ENCODE measurements around the gene STK39. TPM values are rescaled to one million over a fixed set of nuclear protein-coding genes. Genes with fewer than 3 reads are reported as not detected.

STK39 gene
- total and polyA plus RNA-seq, 5 experiments from 2014 or later: 4.3 to 18.1 (median 8.3) TPM

DNA sequence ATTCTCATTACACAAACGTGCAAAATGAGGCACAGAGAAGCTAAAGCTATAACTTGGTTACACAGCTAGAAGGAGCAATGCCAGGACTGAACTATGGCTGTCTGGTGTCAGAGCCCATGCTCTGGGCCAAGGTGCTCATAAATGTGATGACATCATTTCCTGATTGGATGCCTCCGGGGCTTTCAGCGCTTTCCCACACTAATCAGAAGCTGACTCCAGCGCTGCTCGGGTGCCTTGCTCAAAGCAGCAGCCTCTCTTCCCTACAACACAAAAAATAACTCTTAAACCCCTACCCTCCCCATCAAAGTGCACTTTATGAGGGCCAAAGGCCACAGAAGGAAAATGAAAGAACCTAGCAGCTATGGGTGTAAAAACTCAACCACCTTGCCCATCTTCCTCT, 90.7 kb downstream of the STK39 start:
- H3K27ac Mint-ChIP-seq: peak overlapping the region in 1 of 10 donors; percentile 35
- H3K4me3 Mint-ChIP-seq: no peak overlapping the region
- ATAC-seq (no peak), DNase-seq (no peak)
- H3K4me1 Mint-ChIP-seq: peaks cover 4 to 16% (median 9%) of the 10 kb centered on the region in 4 donors
- H3K27me3 Mint-ChIP-seq: no peaks in the 10 kb centered on the region
- POLR2A ChIA-PET: no interaction called here
- no peaks in the 10 kb centered on the region for H3K9me3 Mint-ChIP-seq
- peaks cover 0 to 63% (median 21%) of the 10 kb centered on the region in 3 donors for H3K36me3 Mint-ChIP-seq

DNA sequence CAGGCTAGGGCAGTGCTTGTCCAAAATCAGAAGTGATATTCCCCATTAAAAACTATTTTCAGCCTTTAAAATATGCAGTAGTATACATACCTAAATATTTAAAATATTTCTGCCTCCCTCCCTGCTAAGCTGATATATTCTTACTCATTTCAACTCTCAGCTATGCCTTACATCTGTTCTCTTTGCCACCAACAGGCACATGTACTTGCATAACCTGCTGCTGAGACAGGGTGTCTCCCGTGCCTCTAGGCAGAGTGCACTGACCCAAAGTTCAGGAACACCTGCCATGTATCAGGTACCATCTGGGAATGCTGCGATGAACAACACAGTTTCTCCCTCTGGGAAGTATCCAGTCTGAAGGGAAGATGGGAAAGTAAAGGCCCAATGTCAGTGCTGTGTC, 91.7 kb downstream of the STK39 start:
- DNase-seq: no peak
- H3K27ac Mint-ChIP-seq: no peak overlapping the region
- H3K4me1 Mint-ChIP-seq: peaks cover 4 to 16% (median 8%) of the 10 kb centered on the region in 4 donors
- no peak for ATAC-seq
- POLR2A ChIA-PET: no interaction called here
- H3K36me3 Mint-ChIP-seq: peaks cover 0 to 62% (median 25%) of the 10 kb centered on the region in 3 donors
- H3K4me3 Mint-ChIP-seq: no peak overlapping the region
- no peaks in the 10 kb centered on the region for H3K9me3 Mint-ChIP-seq
- no peaks in the 10 kb centered on the region for H3K27me3 Mint-ChIP-seq

DNA sequence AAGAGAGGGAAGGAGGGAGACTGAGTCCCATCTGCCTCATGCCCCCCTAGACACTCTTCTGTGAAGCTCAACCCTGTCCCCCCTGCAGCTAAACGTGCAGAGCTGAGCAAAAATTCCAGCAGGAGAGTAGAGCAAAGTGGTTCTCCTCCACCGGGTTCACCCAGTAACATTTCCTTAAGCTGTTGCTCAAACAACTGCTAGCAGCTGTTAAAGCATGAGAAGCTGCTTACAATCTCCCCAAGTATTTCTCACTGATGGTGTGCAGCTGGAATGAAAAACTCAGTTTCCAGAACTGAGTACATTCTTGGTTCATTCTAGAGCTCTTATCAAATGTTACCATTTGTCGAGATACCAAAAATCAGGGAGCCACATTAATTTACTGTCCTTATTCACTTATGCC, 92.3 kb downstream of the STK39 start:
- Mint-ChIP-seq H3K27me3 (no peaks in the 10 kb centered on the region), H3K4me1 (peaks cover 7 to 16% (median 8%) of the 10 kb centered on the region in 4 donors), H3K4me3 (no peak overlapping the region), H3K9me3 (no peaks in the 10 kb centered on the region), H3K36me3 (peaks cover 0 to 63% (median 26%) of the 10 kb centered on the region in 3 donors), H3K27ac (no peak overlapping the region)
- POLR2A ChIA-PET: no interaction called here
- DNase-seq (no peak), ATAC-seq (no peak)

DNA sequence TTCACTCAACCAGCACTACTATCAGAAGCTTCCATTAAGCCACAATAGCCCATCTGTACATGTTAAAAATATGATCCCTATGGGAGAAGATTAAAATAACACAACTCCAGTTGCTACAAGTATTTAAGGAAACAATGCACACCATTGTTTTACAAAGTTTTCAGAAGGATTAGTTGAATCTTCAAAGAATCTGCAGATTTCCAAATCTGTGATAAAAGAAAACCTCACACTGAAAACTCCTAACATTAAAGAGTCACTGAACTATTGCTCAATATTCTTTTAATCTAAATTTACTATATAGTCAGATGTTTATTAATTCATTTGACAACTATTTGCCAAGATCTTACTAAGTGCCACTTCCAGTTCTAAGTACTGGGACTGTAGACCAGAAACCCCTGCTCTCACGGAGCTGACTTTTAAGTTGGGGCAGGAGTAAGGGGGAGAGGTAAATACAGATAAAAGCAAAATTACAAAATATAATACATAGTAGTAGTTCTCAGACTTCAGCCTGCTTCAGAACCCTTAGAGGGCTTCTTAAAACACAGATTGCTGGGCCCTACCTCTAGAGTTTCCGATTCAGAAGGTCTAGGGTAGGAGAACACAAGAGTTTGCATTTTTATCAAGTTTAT, 94.4 kb downstream of the STK39 start:
- Mint-ChIP-seq H3K9me3 (no peaks in the 10 kb centered on the region), H3K27me3 (no peaks in the 10 kb centered on the region), H3K4me1 (peaks cover 7 to 17% (median 11%) of the 10 kb centered on the region in 4 donors), H3K27ac (no peak overlapping the region), H3K4me3 (no peak overlapping the region), H3K36me3 (peaks cover 0 to 56% (median 27%) of the 10 kb centered on the region in 3 donors)
- POLR2A ChIA-PET: no interaction called here
- DNase-seq (no peak), ATAC-seq (no peak)

DNA sequence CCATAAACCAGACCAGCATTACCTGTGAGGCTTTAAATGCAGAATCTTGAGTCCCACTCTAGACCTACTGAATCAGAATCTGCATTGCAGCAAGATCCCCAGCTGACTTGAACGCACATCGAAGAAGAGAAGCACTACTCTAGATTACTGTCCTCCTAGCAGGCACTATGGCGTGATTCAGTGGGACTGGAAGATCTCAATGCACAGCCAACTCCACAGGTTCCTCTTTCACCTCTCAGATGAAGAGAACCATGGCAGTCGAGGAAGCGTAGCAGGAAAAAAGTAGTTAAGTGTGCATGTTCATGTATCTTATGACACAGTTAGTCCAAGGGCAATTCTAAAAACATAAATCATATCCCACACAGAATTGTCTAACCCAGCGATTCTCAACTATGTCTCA, 97.4 kb downstream of the STK39 start:
- ATAC-seq (no peak), DNase-seq (no peak)
- Mint-ChIP-seq H3K27me3 (no peaks in the 10 kb centered on the region), H3K4me1 (peaks cover 0 to 15% (median 7%) of the 10 kb centered on the region in 4 donors), H3K9me3 (no peaks in the 10 kb centered on the region), H3K36me3 (peaks cover 0 to 43% (median 17%) of the 10 kb centered on the region in 3 donors), H3K4me3 (no peak overlapping the region), H3K27ac (no peak overlapping the region)
- POLR2A ChIA-PET: no interaction called here

DNA sequence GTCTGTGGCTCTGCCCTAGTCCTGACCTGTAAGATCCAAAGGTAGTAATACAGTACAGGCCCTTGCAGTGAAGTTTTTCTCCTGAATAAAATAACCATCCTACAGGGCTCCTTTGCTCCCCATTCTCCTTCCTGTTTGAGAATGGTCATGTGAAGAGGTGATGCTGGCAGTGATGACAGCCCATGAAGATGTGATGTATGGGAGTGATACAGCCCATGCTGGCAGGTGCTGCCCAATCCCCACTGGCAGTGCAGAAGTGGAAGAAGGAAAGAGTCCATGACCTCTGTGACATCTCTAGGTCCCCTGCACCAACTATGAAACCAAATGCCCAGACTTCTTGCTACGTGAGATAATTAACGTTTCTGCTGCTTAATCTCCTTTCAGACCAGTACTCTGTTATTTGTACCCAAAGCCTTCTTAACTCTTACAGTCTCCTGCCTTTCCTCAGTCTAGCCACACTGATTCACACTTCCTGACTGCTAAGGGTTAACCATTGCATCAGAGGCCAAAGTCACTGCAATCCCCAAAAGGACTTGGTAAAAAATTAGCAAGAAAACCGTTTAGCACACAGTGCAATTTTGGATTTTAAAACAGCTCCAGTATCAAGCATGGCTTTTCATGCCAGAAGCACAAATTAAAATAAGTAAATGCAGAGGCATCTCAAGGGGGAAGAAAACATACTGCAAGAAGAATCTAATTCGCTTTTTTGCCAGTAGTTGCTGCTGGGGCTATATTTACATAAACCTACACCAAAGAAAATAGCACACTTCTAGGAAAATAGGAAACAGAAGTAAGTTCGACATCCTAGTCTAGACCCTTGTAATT, 98.0 kb downstream of the STK39 start:
- ATAC-seq (no peak), DNase-seq (no peak)
- H3K36me3 Mint-ChIP-seq: peaks cover 0 to 48% (median 16%) of the 10 kb centered on the region in 3 donors
- H3K4me1 Mint-ChIP-seq: peaks cover 0 to 15% (median 7%) of the 10 kb centered on the region in 4 donors
- H3K27me3 Mint-ChIP-seq: no peaks in the 10 kb centered on the region
- POLR2A ChIA-PET: no interaction called here
- no peak overlapping the region for H3K27ac Mint-ChIP-seq
- no peaks in the 10 kb centered on the region for H3K9me3 Mint-ChIP-seq
- H3K4me3 Mint-ChIP-seq: no peak overlapping the region

DNA sequence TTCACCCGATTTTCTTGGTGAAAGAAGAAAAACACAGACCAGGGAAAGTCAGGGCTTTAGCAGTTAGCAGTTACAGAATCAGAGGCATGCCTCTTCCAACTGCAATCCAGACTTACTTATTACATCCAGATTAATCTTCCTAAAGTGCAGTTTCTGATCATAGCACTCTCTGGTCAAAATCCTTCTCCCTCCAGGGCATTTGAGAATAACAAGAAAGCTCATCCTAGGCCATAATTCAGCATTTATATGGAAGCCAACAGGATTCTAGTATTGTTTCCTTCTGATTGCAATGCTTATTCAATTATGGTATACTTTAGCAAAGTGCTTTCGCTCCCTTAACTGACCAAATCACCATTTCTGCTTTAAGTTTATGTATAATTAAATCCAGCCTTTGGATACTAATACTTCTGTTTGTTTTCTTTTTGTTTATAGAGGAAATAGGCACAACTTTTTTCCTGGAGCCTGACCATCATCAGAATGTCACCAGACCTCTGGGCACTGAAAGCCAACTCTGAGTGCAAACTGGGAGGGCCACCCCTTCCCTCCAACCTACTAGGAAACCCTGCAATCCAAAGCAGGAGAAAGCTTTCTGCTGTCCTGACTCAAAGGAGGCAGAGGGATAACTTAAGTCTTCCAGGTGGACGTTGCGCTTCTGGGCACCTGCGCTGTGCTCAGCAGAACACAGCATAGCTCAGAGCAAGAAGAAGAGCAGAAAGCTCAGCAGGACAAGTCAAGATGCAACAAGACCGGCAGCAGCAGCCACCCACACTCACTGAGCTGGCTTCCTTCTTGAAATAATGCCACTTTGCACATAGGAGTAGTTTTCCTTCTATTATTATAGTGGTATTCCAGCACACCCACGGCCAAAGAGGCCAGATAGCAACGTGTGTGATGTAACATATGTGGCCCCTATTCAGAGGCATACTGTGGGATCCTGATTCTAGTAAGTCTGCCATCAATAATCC, 99.3 kb downstream of the STK39 start:
- Mint-ChIP-seq H3K9me3 (no peaks in the 10 kb centered on the region), H3K27me3 (no peaks in the 10 kb centered on the region), H3K4me1 (peaks cover 0 to 15% (median 5%) of the 10 kb centered on the region in 4 donors), H3K36me3 (peaks cover 0 to 43% (median 16%) of the 10 kb centered on the region in 3 donors), H3K4me3 (no peak overlapping the region), H3K27ac (peak overlapping the region in 1 of 10 donors; percentile 6)
- DNase-seq (no peak), ATAC-seq (no peak)
- POLR2A ChIA-PET: no interaction called here

DNA sequence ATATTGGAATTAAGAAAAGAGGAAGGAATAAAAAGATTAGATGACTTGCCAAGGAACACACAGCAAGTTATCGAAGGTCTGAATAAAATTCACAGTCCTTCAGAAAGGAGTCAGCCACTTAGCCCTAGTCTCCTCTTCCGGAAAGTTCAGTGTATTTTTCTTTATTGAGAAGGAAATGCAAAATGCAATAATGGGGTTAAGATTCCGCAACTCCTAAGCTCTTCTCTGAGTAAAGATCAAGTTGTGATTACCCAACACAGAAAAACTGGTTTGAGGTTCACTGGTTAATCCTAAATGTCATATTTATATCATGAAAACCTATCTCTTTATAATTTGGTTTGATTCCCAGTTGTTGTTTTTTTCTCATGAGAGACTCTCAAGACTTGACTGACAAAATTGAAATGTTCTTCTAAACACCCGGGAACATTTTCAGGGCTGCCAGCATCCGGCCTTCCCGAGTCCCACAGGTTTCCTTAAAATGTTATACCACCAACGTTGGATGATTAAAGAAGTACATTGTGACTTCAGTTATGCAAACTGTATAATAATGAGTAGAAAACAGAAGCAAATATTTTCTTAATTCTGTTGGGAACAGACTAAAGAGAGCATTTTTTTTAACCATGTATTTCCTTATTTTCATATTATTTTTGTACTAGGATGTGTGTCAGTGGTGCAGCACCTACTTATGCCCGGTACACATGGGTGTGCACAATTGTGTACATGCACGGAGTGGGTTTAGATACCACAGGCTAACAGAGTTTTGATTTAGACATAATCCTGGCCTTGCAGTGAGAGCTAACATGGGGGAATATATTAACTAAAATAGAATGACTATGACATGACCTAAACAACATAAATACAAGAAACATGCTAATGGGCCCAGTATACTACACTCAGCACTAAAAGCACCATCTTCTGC, 100.2 kb downstream of the STK39 start:
- H3K4me1 Mint-ChIP-seq: peaks cover 0 to 15% (median 6%) of the 10 kb centered on the region in 4 donors
- H3K36me3 Mint-ChIP-seq: peaks cover 0 to 35% (median 11%) of the 10 kb centered on the region in 3 donors
- no peaks in the 10 kb centered on the region for H3K27me3 Mint-ChIP-seq
- H3K4me3 Mint-ChIP-seq: no peak overlapping the region
- no peak overlapping the region for H3K27ac Mint-ChIP-seq
- ATAC-seq (no peak), DNase-seq (no peak)
- POLR2A ChIA-PET: no interaction called here
- H3K9me3 Mint-ChIP-seq: no peaks in the 10 kb centered on the region

DNA sequence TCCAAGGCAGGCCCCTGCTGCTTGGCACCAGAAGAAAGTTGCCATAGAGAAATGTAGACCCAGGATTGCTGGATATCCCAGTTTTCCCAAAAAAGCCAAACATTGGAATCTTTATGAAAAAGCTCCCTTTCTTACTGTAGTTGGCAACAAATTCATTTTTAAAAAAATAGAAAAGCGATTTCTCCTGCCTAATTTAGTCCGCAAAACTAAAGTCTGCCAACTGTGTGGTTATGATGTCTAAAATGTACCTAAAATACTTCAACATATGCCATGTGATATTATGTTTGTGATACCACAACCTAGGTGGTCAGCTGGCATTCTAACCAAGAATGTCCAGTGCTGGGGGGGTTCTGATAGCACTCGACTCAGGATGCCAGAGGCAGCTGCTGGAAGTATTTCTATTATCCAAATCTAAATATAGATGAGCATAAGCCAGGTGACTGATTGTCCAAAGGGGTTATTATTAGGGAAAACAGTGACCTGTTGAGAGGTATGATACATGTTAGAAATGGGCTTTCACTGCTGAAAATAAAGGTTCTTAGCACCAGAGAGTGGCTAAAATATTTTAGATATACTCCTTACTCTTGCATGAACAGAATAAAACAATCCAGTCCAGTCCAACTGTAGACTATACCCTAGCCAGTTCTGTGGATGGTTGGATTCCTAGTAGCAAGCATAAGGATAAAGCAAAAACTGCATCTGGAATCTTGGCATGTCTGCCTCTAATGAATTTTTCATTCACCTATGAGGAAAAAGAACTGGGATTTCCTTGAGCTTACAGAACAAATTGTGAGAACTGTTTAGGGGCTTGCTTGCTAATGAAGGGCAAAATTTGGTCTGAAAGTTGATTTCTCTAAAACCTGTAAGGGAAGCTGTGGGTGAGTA, 101.7 kb downstream of the STK39 start:
- H3K4me3 Mint-ChIP-seq: no peak overlapping the region
- no peaks in the 10 kb centered on the region for H3K27me3 Mint-ChIP-seq
- no peaks in the 10 kb centered on the region for H3K9me3 Mint-ChIP-seq
- H3K4me1 Mint-ChIP-seq: peaks cover 0 to 15% (median 6%) of the 10 kb centered on the region in 4 donors
- no peak for DNase-seq
- POLR2A ChIA-PET: no interaction called here
- peaks cover 0 to 30% (median 2%) of the 10 kb centered on the region in 3 donors for H3K36me3 Mint-ChIP-seq
- H3K27ac Mint-ChIP-seq: peak overlapping the region in 1 of 10 donors; percentile 83
- no peak for ATAC-seq

DNA sequence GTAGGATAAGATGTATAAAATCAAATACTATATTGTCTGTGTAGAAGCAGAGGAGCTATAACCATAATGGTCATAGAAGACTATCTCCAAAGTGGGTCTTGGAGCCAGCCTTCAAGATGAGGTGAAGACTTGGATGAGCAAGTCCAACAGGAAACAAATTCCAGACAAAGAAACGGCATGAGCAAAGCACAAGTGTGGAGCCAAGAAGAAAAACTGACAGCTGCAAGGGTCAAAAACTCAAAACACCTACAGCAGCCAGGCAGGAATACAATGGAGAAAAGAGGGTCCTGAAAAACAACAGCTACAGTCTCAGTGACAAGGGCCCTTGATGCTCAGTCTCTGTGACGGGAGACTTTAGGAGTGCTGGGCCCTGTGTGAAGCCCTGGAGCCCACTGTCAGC, 102.4 kb downstream of the STK39 start:
- POLR2A ChIA-PET: no interaction called here
- no peak for DNase-seq
- Mint-ChIP-seq H3K36me3 (peaks cover 0 to 29% (median 1%) of the 10 kb centered on the region in 3 donors), H3K4me1 (peaks cover 0 to 12% (median 6%) of the 10 kb centered on the region in 4 donors), H3K4me3 (no peak overlapping the region), H3K27ac (peak overlapping the region in 1 of 10 donors; percentile 47), H3K27me3 (no peaks in the 10 kb centered on the region), H3K9me3 (no peaks in the 10 kb centered on the region)
- no peak for ATAC-seq

DNA sequence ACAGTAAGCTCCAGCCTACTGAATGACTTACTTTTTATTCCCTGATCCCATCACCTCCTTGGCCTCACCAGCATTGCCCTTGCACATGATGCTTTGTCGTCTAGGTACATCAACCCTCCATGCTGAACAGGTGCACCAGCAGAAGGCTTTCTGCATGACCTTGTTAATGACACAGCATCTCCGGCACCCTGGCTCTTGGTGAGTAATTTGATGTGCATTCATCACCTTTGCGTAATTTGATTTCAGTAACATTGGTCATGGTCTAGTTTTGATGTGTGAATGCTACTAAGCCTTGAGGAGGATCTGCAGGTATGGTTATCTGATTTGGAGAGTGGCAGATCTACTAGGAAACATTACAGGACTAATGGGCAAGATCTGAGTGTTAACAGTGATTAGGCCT, 103.6 kb downstream of the STK39 start:
- peaks cover 0 to 32% (median 0%) of the 10 kb centered on the region in 3 donors for H3K36me3 Mint-ChIP-seq

More for the DNA sequence above, 103.6 kb downstream of the STK39 start:
- Mint-ChIP-seq H3K4me3 (no peak overlapping the region), H3K9me3 (no peaks in the 10 kb centered on the region), H3K27me3 (no peaks in the 10 kb centered on the region), H3K4me1 (peaks cover 0 to 10% (median 2%) of the 10 kb centered on the region in 4 donors), H3K27ac (peak overlapping the region in 2 of 10 donors; percentile 66 to 77)
- ATAC-seq (no peak), DNase-seq (no peak)
- POLR2A ChIA-PET: no interaction called here
